GM21723 (cell line): ENCODE data around the gene RAB13.

Experiments used
- ATAC-seq: cut with Tn5 transposase; IDR thresholded peaks from one replicate; pipeline ENCODE4 v1.9.1; 2021; ENCODE audit warnings: mild to moderate bottlenecking, moderate library complexity; ENCODE audit not compliant: unreplicated experiment

The RAB13 gene

GRCh38 chr1:153934746-153935145, 51.4 kb downstream of the RAB13 start:
- ATAC-seq: no peak

- ATAC-seq: no peak
These were observed 52.2 kb downstream of the RAB13 start for GRCh38 chr1:153933955-153934354.

- no peak for ATAC-seq
These were observed 52.7 kb downstream of the RAB13 start for GRCh38 chr1:153933430-153933829.

DNA sequence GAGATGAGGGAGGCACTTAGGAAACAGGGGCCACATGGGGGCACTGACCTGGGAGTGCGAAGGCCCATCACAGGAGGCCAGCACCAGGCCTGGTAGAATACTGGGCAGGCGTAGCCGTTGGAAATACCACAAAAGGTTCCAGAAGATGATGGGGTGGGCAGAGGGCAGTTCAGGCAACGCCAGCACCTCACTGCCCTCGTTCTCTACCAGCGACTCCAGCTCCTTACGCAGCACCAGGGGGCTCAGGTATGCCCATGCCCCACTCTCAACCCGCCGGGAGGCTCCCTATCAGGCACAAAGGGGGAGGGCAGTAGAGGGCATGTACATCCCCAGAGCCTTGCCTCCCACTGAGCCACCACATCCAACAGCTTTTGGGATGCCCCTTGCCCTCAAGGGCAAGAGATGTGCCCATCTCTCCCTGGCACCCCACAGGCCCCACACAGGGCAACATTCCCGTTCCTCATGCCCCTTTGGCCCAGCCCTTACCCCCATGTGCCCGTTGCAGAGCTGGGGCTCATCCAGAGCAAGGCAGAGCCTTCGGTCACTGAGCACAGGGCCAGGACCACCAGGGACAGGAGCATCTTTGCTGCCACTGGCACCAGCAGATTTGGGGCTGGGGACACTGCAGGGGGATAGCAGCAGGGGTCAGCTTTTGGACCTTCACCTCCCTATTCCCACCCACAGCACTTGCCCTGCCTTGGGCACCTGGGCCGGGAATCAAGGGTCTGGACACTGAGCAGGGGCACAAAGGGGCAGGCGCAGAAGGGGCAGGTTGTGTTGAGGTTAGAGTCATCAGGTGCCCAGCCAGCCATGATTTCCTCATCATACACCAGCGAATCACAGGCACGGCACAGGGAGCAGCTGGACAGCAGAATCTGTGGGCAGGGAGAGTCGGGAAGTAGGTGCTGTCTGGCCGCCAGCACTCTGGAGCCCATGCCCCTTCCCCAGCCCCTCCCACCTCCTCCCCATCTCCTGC, 53.7 kb downstream of the RAB13 start:
- ATAC-seq: no peak
